Measurements from ENCODE around the gene NTN1. TPM values are rescaled to one million over a fixed set of nuclear protein-coding genes. Genes with fewer than 3 reads are reported as not detected.

NTN1 gene
- total RNA-seq, 5 donors from 2014 or later (not counting 1 experiment from before 2014, with no cell fraction given), result 0.07 to 0.15 (median 0.12) TPM; not detected in 1

DNA sequence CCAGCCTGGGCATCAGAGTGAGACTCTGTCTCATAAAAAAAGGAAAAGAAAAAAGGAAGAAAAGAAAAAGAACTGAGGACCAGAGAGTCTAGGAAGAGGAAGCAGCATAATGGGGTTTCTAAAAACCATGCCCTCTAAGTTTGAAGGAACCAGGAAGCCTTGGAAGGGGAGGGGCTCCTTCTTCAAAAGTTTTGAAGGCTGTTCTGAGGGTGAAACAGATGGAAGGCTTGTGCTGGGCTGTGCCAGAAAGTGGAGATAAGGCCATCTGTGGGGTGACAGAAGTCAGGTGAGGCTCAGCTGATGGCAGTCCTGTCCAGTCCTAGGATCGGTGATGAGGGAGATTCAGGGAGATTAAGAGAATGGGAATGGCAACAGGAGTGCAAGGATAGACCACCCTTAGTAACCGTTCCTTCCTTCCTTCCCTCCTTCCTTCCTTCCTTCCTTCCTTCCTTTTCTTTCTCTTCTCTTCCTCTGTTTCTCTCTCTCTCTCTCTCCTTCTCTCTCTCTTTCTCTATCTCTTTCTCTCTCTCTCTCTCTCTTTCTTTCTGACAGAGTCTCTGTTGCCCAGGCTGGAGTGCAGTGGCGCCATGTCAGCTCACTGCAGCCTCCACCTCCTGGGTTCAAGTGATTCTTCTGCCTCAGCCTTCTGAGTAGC is 182.6 kb downstream of the NTN1 start:
- CTCF ChIA-PET, result no interaction called here

GRCh38 chr17:9204637-9205329 is 183.5 kb downstream of the NTN1 start:
- CTCF ChIA-PET, result no interaction called here
- no CpG with 5 or more reads among the region's 5 CpGs for WGBS (ENCODE audit: insufficient coverage)
- H3K27ac Mint-ChIP-seq, result no peak overlapping the region

More for the DNA sequence above, 182.6 kb downstream of the NTN1 start:
- POLR2A ChIA-PET, result no interaction called here
- no CpG with 5 or more reads among the region's 3 CpGs for WGBS (ENCODE audit: insufficient coverage)
- peaks cover 0 to 33% of the 10 kb centered on the region in 2 experiments for H3K27me3 ChIP-seq (replicated peaks in 1 of 2; ENCODE audit: control insufficient read depth in 2 of 2, extremely low read depth in 1 of 2, insufficient read depth in 2 of 2, low read length in 1 of 2)
- H3K27ac ChIP-seq (ENCODE audit: low read length), result no peak overlapping the region
- no peaks in the 10 kb centered on the region for H3K9me3 ChIP-seq
- Mint-ChIP-seq H3K4me3 (no peak overlapping the region), H3K27me3 (peaks cover 8 to 15% of the 10 kb centered on the region in 2 donors), H3K36me3 (no peaks in the 10 kb centered on the region), H3K27ac (no peak overlapping the region), H3K4me1 (peaks cover 0 to 3% (median 0%) of the 10 kb centered on the region in 3 donors), H3K9me3 (no peaks in the 10 kb centered on the region)
- DNase-seq (no peak), ATAC-seq (replicated peaks in 1 of 4) (no peak)
- no peaks in the 10 kb centered on the region for H3K36me3 ChIP-seq (ENCODE audit: control insufficient read depth in 2 of 2, extremely low read depth in 1 of 2, insufficient read depth in 1 of 2, low read length in 1 of 2)
- no peak overlapping the region for H3K4me3 ChIP-seq (ENCODE audit: control insufficient read depth in 1 of 2, extremely low read depth in 1 of 2, low read length in 1 of 2)
- H3K4me1 ChIP-seq (ENCODE audit: control insufficient read depth in 1 of 2, extremely low read depth in 1 of 2, insufficient read depth in 2 of 2, low read length in 2 of 2), result no peaks in the 10 kb centered on the region

DNA sequence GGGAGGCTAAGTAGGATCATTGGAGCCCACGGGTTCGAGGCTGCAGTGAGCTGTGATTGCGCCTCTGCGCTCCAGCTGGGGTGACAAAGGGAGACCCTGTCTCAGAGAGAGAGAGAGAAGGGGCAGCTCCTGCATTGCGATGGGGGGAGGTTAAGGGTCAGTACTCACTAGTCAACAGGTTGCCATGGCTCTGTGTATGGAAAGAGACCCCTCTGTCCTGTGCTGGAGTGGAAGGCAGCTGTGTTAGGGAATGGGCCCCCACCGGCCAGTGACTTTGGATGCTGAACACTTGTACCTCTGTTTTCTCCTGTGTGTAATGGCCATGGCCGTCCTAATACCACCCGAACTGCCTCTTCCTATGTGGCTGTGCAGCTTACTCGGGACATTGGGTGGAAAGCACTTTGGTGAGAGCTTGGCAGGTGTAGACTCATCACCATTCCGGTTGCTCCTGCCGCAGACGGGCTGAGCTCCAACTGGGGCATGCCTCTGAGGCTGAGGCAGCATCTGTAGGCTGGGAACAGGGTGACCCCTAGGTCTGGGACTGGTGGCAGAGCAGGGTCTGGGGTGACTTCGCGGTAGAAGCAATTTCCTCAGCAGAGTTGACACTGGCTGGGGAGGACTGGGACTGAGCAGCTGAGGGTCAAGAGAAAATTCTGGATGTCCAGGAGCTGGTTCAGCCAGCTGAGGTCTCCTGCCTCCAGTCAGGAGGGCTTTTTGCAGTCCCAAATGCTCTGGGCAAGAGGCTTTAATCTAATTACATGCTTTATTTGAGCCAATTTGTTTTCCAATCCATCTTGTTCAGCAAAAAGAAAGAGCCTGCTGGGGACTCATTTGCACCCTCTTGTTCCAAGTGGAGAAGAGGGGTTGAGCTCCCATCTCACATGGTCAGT is 184.5 kb downstream of the NTN1 start:
- H3K4me1 Mint-ChIP-seq, result peaks cover 0 to 3% (median 0%) of the 10 kb centered on the region in 3 donors
- no peak overlapping the region for H3K4me3 ChIP-seq (ENCODE audit: control insufficient read depth in 1 of 2, extremely low read depth in 1 of 2, low read length in 1 of 2)
- H3K4me3 Mint-ChIP-seq, result no peak overlapping the region
- WGBS (ENCODE audit: insufficient coverage), result 90% methylated on average over 14 of the region's 14 CpGs
- POLR2A ChIA-PET, result no interaction called here
- H3K36me3 ChIP-seq (ENCODE audit: control insufficient read depth in 2 of 2, extremely low read depth in 1 of 2, insufficient read depth in 1 of 2, low read length in 1 of 2), result no peaks in the 10 kb centered on the region
- H3K27ac Mint-ChIP-seq, result no peak overlapping the region
- ATAC-seq (replicated peaks in 1 of 4) (no peak), DNase-seq (no peak)
- no peaks in the 10 kb centered on the region for H3K9me3 ChIP-seq
- no peaks in the 10 kb centered on the region for H3K9me3 Mint-ChIP-seq
- no peaks in the 10 kb centered on the region for H3K4me1 ChIP-seq (ENCODE audit: control insufficient read depth in 1 of 2, extremely low read depth in 1 of 2, insufficient read depth in 2 of 2, low read length in 2 of 2)
- H3K36me3 Mint-ChIP-seq, result no peaks in the 10 kb centered on the region
- H3K27ac ChIP-seq (ENCODE audit: low read length), result no peak overlapping the region
- CTCF ChIA-PET, result no interaction called here
- H3K27me3 ChIP-seq (replicated peaks in 1 of 2; ENCODE audit: control insufficient read depth in 2 of 2, extremely low read depth in 1 of 2, insufficient read depth in 2 of 2, low read length in 1 of 2), result peaks cover 0 to 28% of the 10 kb centered on the region in 2 experiments
- peaks cover 3 to 13% of the 10 kb centered on the region in 2 donors for H3K27me3 Mint-ChIP-seq

More at GRCh38 chr17:9204637-9205329, 183.5 kb downstream of the NTN1 start:
- peaks cover 0 to 3% (median 0%) of the 10 kb centered on the region in 3 donors for H3K4me1 Mint-ChIP-seq
- H3K36me3 ChIP-seq (ENCODE audit: control insufficient read depth in 2 of 2, extremely low read depth in 1 of 2, insufficient read depth in 1 of 2, low read length in 1 of 2), result no peaks in the 10 kb centered on the region
- peaks cover 3 to 15% of the 10 kb centered on the region in 2 donors for H3K27me3 Mint-ChIP-seq
- ATAC-seq (replicated peaks in 1 of 4) (no peak), DNase-seq (no peak)
- no peaks in the 10 kb centered on the region for H3K9me3 Mint-ChIP-seq
- POLR2A ChIA-PET, result no interaction called here
- no peak overlapping the region for H3K4me3 ChIP-seq (ENCODE audit: control insufficient read depth in 1 of 2, extremely low read depth in 1 of 2, low read length in 1 of 2)
- peaks cover 0 to 34% of the 10 kb centered on the region in 2 experiments for H3K27me3 ChIP-seq (replicated peaks in 1 of 2; ENCODE audit: control insufficient read depth in 2 of 2, extremely low read depth in 1 of 2, insufficient read depth in 2 of 2, low read length in 1 of 2)
- no peaks in the 10 kb centered on the region for H3K36me3 Mint-ChIP-seq
- H3K4me3 Mint-ChIP-seq, result no peak overlapping the region
- no peaks in the 10 kb centered on the region for H3K9me3 ChIP-seq
- no peak overlapping the region for H3K27ac ChIP-seq (ENCODE audit: low read length)
- no peaks in the 10 kb centered on the region for H3K4me1 ChIP-seq (ENCODE audit: control insufficient read depth in 1 of 2, extremely low read depth in 1 of 2, insufficient read depth in 2 of 2, low read length in 2 of 2)

GRCh38 chr17:9206410-9206703 is 185.0 kb downstream of the NTN1 start:
- Mint-ChIP-seq H3K36me3 (no peaks in the 10 kb centered on the region), H3K4me1 (peaks cover 0 to 3% (median 0%) of the 10 kb centered on the region in 3 donors), H3K4me3 (no peak overlapping the region), H3K27ac (no peak overlapping the region), H3K9me3 (no peaks in the 10 kb centered on the region), H3K27me3 (peaks cover 3 to 13% of the 10 kb centered on the region in 2 donors)
- DNase-seq (no peak), ATAC-seq (replicated peaks in 1 of 4) (no peak)
- Histone ChIP-seq H3K27ac (ENCODE audit: low read length) (no peak overlapping the region), H3K4me1 (ENCODE audit: control insufficient read depth in 1 of 2, extremely low read depth in 1 of 2, insufficient read depth in 2 of 2, low read length in 2 of 2) (no peaks in the 10 kb centered on the region), H3K27me3 (replicated peaks in 1 of 2; ENCODE audit: control insufficient read depth in 2 of 2, extremely low read depth in 1 of 2, insufficient read depth in 2 of 2, low read length in 1 of 2) (peaks cover 0 to 24% of the 10 kb centered on the region in 2 experiments), H3K4me3 (ENCODE audit: control insufficient read depth in 1 of 2, extremely low read depth in 1 of 2, low read length in 1 of 2) (no peak overlapping the region), H3K36me3 (ENCODE audit: control insufficient read depth in 2 of 2, extremely low read depth in 1 of 2, insufficient read depth in 1 of 2, low read length in 1 of 2) (no peaks in the 10 kb centered on the region), H3K9me3 (no peaks in the 10 kb centered on the region)
- ChIA-PET CTCF (no interaction called here), POLR2A (no interaction called here)
- WGBS (ENCODE audit: insufficient coverage), result 100% methylated on average over 1 of the region's 8 CpGs

DNA sequence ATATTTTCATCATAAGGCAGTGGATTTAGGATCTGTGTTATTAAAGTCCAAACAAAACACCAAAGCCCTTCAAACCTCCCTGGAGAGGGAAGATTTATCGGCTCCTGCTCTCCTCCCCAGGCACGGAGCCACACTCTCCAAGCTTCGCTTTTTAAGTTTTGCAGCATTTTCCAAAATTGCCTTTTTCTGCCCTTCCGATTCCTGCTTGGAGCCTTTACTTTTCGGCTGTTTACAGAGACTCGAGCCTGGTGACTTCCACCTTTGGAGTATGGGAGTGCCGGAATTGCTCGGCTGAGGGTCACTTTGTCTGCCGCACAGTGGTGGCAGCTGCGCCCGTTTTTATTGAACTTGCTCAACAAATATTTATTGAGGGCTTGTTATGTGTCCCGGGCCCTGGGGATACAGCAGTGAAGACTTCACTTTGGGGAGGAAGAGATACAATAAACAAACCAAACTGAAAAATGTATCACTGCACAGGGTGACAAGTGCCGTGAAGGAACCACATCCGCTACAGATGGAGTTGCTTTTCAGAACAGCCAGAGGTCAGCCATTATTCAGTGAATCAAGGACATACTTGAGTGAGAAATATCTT is 185.5 kb downstream of the NTN1 start:
- H3K36me3 Mint-ChIP-seq, result no peaks in the 10 kb centered on the region
- no peaks in the 10 kb centered on the region for H3K9me3 Mint-ChIP-seq
- WGBS (ENCODE audit: insufficient coverage), result 96% methylated on average over 3 of the region's 14 CpGs
- no peak overlapping the region for H3K27ac Mint-ChIP-seq
- H3K27me3 Mint-ChIP-seq, result peaks cover 3 to 11% of the 10 kb centered on the region in 2 donors
- no peaks in the 10 kb centered on the region for H3K9me3 ChIP-seq
- ChIA-PET POLR2A (no interaction called here), CTCF (no interaction called here)
- no peak overlapping the region for H3K4me3 ChIP-seq (ENCODE audit: control insufficient read depth in 1 of 2, extremely low read depth in 1 of 2, low read length in 1 of 2)
- ATAC-seq (replicated peaks in 1 of 4) (no peak), DNase-seq (no peak)
- no peak overlapping the region for H3K27ac ChIP-seq (ENCODE audit: low read length)
- no peak overlapping the region for H3K4me3 Mint-ChIP-seq
- no peaks in the 10 kb centered on the region for H3K36me3 ChIP-seq (ENCODE audit: control insufficient read depth in 2 of 2, extremely low read depth in 1 of 2, insufficient read depth in 1 of 2, low read length in 1 of 2)
- H3K4me1 ChIP-seq (ENCODE audit: control insufficient read depth in 1 of 2, extremely low read depth in 1 of 2, insufficient read depth in 2 of 2, low read length in 2 of 2), result no peaks in the 10 kb centered on the region
- H3K27me3 ChIP-seq (replicated peaks in 1 of 2; ENCODE audit: control insufficient read depth in 2 of 2, extremely low read depth in 1 of 2, insufficient read depth in 2 of 2, low read length in 1 of 2), result peaks cover 0 to 22% of the 10 kb centered on the region in 2 experiments
- H3K4me1 Mint-ChIP-seq, result peaks cover 0 to 3% (median 0%) of the 10 kb centered on the region in 3 donors

All from T-cell (primary cell).